ENCODE measurements around the gene SREBF1.

SREBF1 gene

DNA sequence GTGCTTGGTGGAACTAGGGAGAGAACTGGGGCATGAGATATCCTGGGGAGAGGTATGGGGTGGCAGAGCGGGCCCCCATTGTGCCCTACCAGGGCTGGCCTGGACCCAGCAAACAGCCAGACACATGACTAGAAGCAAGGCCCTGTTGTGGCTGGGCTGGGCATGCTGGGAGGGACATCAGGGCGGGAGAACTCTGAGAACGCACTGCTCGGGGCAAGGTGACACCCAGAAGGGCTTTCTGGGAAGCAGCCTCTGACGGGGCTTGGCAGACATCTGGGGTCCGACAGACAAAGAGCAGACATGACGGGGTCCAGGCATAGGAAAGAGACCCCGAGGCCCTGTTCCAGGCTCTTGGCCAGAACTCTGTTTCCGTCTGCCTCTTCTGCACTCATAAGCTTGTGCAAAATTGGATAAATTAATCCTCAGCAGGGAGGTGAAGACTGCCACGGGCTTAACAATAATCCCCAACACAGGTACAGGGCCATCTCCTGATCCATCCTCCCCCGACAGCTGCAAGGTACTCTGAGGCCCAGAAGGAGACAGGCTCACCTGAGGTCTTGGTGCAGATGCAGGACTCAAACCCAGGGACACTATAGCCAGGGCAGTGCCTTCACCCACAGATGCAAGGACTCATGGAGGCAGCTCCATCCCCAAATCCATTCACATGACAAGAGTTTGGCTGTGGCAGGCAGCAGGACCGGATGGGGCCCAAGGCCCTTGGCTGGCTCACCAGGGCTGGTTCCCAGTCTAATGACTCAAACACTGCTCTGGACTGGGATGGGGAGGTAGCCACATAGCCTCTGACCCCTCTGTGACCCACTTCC, 5.4 kb downstream of the SREBF1 start:
- TF ChIP-seq, protein P1, sequence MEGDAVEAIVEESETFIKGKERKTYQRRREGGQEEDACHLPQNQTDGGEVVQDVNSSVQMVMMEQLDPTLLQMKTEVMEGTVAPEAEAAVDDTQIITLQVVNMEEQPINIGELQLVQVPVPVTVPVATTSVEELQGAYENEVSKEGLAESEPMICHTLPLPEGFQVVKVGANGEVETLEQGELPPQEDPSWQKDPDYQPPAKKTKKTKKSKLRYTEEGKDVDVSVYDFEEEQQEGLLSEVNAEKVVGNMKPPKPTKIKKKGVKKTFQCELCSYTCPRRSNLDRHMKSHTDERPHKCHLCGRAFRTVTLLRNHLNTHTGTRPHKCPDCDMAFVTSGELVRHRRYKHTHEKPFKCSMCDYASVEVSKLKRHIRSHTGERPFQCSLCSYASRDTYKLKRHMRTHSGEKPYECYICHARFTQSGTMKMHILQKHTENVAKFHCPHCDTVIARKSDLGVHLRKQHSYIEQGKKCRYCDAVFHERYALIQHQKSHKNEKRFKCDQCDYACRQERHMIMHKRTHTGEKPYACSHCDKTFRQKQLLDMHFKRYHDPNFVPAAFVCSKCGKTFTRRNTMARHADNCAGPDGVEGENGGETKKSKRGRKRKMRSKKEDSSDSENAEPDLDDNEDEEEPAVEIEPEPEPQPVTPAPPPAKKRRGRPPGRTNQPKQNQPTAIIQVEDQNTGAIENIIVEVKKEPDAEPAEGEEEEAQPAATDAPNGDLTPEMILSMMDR (IDR thresholded peaks at IDR 0.05; ENCODE audit: low read depth, low read length, missing control alignments) = no peak
- H3K4me3 ChIP-seq (replicated peaks; ENCODE audit: low read depth, low read length) = no peak overlapping the region
- no peak for DNase-seq (ENCODE audit: extremely low read depth, low read depth)

DNA sequence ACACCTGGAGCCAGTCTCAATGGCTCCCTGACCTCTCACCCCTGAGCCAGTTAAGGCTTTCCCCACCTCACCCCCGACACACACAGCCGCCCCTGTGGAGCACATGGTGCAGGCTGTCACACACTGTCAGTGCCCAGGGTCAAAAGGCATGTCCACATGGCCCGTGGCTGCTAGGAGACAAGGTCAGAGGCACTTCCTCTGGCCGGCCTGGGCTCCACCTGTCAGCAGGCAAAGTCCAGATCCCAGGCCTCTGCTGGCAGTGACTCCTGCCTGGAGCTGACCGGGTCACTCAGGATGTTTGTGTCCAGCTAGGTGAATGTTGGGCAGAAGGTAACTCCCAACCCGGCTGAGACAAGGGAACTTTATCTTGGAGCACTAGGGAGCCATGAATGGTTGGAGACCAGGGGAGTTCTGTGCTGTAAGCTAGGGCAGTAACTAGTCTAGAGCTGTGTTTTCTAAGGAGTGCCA, 6.0 kb downstream of the SREBF1 start:
- TF ChIP-seq, protein P1 (IDR thresholded peaks at IDR 0.05; ENCODE audit: low read depth, low read length, missing control alignments) = no peak
- H3K4me3 ChIP-seq (replicated peaks; ENCODE audit: low read depth, low read length) = no peak overlapping the region
- DNase-seq (ENCODE audit: extremely low read depth, low read depth) = no peak

DNA sequence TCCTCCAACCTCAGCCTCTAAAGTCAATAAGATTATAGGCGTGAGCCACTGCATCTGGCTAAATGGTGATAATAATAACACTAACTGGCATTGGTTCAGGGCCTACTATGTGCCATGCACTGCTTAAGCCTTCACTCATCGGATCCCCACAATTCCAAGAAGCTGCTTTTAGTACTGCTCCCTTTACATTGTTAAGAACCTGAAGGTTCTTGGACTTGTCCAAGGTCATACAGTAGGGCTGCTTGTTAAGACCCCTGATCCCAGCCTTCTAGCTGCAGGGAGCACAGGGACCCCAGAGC, 6.6 kb downstream of the SREBF1 start:
- no peak overlapping the region for H3K4me3 ChIP-seq (replicated peaks; ENCODE audit: low read depth, low read length)
- TF ChIP-seq, protein P1 (IDR thresholded peaks at IDR 0.05; ENCODE audit: low read depth, low read length, missing control alignments) = no peak
- no peak for DNase-seq (ENCODE audit: extremely low read depth, low read depth)

DNA sequence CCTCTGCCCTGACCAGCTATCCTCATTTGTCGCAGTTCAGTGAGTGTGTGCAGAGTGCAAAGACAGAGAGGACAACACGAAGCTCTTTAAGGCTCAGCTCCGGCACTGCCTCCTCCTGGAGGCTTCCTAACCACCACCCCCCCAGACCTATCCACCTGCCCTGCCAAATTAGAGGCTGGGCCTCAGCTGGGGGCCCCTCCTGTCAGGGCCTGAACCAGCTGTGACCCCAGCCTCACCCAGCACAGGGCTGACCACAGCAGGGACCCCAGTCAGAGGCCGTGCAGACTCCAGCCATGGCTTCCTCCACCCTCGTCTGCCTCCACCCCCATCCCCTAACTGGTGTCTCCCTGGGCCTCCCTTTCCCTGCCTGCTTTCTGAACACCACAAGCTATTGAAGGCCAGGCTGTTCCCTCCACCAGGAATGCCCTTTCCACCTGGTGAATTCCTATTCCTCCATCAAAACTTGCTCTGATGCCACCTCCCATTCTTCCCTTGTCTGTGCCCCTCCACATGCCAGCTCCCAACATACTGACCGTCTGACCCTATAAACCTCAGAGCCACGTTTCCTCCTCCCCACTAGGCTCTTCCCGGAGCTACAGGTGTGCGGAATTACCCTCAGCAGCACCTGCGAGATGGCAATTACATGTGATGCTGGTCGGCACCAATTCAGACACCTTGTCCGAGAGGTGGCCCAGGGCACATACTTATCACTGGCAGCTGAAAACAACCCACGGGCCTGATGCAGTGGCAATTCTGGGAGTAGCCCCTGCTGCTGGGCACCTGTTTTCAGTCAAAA, 8.8 kb downstream of the SREBF1 start:
- no peak overlapping the region for H3K4me3 ChIP-seq (replicated peaks; ENCODE audit: low read depth, low read length)
- DNase-seq (ENCODE audit: extremely low read depth, low read depth) = no peak
- TF ChIP-seq, protein P1 (IDR thresholded peaks at IDR 0.05; ENCODE audit: low read depth, low read length, missing control alignments) = no peak

DNA sequence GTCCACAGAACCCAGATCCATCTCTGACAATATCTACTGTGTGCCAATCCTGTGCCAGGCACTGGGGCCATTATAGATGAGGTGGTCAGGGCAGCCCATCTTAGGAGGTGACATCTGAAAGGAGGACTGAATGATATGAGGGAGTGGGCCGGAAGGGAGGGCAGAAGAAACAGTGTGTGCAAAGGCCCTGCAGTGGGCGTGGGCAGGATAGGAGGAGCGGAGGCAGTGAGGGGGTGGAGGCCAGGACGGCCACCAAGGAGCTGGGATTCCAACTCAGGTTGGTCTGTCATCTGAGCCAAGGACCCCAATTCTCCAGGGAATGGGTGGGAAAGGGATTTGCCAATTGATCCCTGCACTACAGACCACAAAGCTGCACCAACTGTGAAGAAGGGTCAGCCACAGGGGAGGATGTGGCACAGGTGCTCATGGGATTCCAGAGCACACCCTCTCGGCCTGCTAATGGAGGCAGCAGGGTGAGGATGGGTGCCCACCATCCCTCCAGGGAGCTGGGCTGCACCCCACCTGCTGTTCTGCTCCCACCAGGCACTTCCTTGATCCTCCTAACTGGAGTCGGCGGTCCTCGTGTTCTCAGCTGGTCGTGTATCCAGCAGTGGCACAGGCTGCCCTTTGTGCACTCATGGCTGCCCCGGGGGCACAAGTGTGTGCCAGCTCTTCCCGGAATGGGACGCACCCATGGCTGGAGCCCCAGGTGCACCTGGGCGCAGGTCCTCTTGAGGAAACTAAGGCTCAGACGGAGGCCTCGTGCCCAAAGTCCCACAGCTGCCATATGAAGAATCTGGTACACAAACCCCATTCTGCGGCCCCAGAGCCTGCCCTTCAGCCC, 9.6 kb downstream of the SREBF1 start:
- no peak for DNase-seq (ENCODE audit: extremely low read depth, low read depth)
- H3K4me3 ChIP-seq (replicated peaks; ENCODE audit: low read depth, low read length) = no peak overlapping the region
- TF ChIP-seq, protein P1 (IDR thresholded peaks at IDR 0.05; ENCODE audit: low read depth, low read length, missing control alignments) = no peak

DNA sequence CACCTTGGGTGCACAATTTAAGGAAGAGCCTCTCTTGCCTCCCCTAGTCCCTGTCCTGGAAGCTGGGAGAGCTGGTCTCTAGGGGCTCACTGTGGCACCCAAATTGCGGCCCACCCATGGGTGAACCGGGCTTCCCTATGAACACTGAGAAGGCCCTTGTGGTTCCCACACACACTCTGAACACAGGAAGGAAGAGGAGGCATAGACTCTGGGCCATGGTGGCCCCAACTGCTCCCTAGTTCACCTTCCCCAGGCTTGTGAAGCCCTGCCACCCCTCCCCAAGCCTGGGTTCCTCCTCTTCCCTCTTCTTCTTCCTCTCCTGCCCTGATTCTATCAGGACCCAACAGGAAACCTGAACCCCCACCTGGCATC, 10.5 kb downstream of the SREBF1 start:
- TF ChIP-seq, protein P1 (IDR thresholded peaks at IDR 0.05; ENCODE audit: low read depth, low read length, missing control alignments) = no peak
- no peak for DNase-seq (ENCODE audit: extremely low read depth, low read depth)
- no peak overlapping the region for H3K4me3 ChIP-seq (replicated peaks; ENCODE audit: low read depth, low read length)

Data from HFF-Myc (cell line).